Right lung (tissue), 5 donors: ENCODE results near the gene KLHL5. TPM values are rescaled to one million over a fixed set of nuclear protein-coding genes. Genes with fewer than 3 reads are reported as not detected.
"Not testable (repeated sequence)": the region's sequence is repeated elsewhere in the genome, so short reads cannot be mapped to it uniquely, and the experiment has no call there.

Experiments used
- DNase-seq, 2 donors: peaks; one replicate each; pipeline ENCODE4 v3.0.0-alpha.2; 2013
- polyA plus RNA-seq, 5 donors: library from polyadenylated mRNA; unstranded; fragments of 120-200 nt; gene quantifications; one replicate each; pipeline versions ENCODE4 v1.2.1 to v1.2.3, GENCODE V29; 2013; ENCODE audit warnings: inconsistent platforms in 1 of 5, low replicate concordance in 1 of 5; ENCODE audit not compliant: insufficient read length in 5 of 5, insufficient read depth in 1 of 5

KLHL5 gene
- polyA plus RNA-seq, 5 donors: 31.3 to 57.5 (median 44.5) TPM

- DNase-seq: no peak
These were observed 34.8 kb downstream of the KLHL5 start for GRCh38 chr4:39096847-39097246.

- DNase-seq: no peak
These were observed 35.3 kb downstream of the KLHL5 start for GRCh38 chr4:39097290-39097689.

GRCh38 chr4:39102297-39102696 is 40.3 kb downstream of the KLHL5 start:
- DNase-seq: no peak

- no peak for DNase-seq
These were observed 41.3 kb downstream of the KLHL5 start for GRCh38 chr4:39103291-39103690.

- no peak for DNase-seq
These were observed 42.2 kb downstream of the KLHL5 start for GRCh38 chr4:39104255-39104654.

GRCh38 chr4:39106011-39106410 is 44.0 kb downstream of the KLHL5 start:
- DNase-seq: no peak

DNA sequence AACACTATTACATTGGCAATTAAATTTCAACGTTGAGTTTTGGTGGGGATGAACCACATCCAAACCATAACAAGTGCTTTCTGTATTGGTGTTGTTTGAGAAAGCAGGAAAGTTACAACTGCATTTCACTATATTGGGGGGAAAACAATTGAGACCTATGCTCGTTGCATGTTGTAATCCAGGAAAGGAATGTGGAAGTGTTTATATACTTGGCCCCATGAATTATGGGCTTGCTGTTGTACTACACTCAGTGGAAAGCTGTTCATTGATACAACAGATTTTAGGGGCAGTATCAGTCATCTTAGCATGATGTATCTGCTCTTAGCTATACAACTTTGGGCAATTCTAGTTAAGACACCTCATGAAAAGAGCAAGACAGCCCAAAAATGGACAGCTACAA is 52.4 kb downstream of the KLHL5 start:
- no peak for DNase-seq

DNA sequence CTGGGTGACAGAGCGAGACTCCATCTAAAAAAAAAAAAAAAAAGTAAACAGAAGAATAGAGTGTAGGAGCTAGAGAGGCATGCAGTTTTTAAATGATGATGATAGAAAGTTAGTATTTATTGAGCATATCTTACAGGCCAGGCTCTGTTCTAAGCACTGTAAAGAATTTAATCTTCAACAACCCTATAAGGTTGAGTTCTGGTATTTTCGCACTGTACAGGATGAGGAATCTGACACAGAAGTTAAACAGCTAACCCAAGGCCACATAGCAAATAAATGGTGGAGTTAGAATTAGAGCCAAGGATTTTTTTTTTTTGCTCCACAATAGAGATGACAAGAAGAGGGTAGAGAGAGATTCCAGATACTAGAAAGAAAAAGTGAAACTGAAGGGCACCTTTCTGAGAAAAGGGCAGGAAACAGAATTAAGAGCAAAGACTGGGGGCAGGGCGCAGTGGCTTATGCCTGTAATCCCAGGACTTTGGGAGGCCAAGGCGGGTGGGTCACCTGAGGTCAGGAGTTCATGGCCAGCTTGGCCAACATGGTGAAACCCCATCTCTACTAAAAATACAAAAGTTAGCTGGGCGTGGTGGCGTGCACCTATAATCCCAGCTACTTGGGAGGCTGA is 56.1 kb downstream of the KLHL5 start:
- no peak for DNase-seq

DNA sequence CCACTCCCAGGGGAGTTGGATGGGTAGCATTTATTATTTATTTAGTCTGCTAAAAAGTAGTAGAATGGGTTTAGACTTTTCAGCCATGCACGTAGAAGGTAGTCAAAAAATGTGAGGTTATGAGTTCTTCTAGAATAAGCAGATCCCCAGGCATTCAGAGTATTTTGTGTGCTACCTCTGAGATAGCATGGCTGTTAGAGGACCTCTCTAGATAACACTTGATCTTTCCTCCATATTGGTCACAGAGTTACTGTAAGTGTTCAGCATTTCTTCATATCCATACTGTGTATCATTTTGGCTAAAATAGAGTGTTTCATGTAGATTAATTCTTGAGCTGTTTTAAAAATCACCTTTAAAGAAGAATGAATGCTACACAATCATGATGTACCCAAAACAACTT is 58.4 kb downstream of the KLHL5 start:
- no peak for DNase-seq

- DNase-seq: no peak
These were observed 63.0 kb downstream of the KLHL5 start for GRCh38 chr4:39124885-39125599.

GRCh38 chr4:39125600-39125985 is 63.6 kb downstream of the KLHL5 start:
- no peak for DNase-seq

- no peak for DNase-seq
These were observed 64.4 kb downstream of the KLHL5 start for GRCh38 chr4:39126256-39127095.

- no peak for DNase-seq
These were observed 71.6 kb downstream of the KLHL5 start for GRCh38 chr4:39133623-39134022.

DNA sequence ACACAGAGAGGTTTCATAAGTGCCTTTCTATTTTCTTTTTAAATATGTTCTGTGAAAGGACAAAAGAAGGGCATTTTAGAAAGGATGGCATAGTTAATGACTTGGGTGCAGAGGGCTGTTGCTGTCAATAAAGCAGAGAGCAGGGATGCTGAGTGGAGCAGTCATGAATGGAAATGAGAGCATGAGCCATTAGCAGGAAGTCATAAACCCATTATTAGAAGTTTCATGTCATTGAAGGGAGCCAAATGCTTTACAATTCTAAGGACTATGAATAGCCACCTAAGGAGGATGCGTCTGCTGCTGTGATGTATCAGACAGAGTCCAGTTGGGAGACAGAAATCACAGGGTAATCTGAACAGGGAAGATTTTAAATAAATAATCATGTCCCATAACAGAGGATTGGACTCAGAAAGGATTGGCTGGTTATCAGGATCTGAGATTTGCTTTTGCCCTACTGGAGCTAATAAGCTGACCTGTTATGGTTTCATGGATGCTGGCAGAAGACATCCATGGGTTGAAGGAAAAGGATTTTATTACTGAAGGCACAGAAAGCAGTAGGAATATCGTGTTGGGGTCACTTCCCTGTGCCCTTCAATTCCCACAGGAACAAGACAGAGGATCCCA is 72.8 kb downstream of the KLHL5 start:
- DNase-seq: no peak

GRCh38 chr4:39138227-39138626 is 76.2 kb downstream of the KLHL5 start:
- DNase-seq: not testable (repeated sequence)

DNA sequence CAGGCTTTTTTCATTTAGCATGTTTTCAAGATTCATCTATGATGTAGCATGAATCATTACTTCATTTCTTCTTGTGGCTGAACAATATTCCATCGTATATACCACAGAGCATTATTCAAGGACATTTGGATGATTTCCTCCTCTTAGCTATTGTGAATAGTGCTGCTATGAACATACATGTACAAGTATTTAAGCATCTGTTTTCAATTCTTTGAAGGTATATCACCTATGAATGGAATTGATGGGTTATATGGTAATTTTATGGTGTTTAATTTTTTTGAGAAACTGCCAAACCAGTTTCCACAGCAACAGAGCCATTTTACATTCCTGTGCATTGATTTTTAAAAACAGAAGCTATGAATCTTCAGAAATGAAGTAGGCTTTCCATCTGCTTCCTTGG is 84.2 kb downstream of the KLHL5 start:
- no peak for DNase-seq

GRCh38 chr4:39154009-39154408 is 92.0 kb downstream of the KLHL5 start:
- no peak for DNase-seq

- no peak for DNase-seq
These were observed 95.5 kb downstream of the KLHL5 start for GRCh38 chr4:39157520-39157919.

- DNase-seq: no peak
These were observed 104.1 kb downstream of the KLHL5 start for GRCh38 chr4:39166177-39166576.

DNA sequence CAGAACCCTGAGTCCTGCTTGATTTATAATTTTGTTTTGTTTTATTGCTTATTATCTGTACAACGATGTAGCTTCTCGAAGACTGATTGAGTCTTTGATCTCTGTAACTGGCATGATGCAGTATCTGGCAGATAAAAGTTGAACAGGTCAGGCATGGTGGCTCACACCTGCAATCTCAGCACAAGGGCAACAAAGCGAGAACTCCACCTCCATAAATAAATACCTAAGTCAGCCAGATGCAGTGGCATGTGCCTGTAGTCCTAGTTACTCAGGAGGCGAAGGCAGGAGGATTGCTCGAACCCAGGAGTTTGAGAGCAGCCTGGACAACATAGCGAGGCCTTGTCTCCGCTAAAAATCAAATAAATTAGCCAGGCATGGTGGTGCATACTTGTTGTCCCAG is 104.6 kb downstream of the KLHL5 start:
- no peak for DNase-seq

GRCh38 chr4:39169426-39169825 is 107.4 kb downstream of the KLHL5 start:
- no peak for DNase-seq

GRCh38 chr4:39170301-39170700 is 108.3 kb downstream of the KLHL5 start:
- DNase-seq: no peak
